IgD-negative memory B cell (primary cell): ENCODE results near the gene ZNF804B. TPM values are rescaled to one million over a fixed set of nuclear protein-coding genes. Genes with fewer than 3 reads are reported as not detected.

Experiments used
- H3K27ac Mint-ChIP-seq, 3 donors: one replicate each; pipeline ENCODE4 v1.8.0; 2020 to 2022; ENCODE audit warnings: mild to moderate bottlenecking in 3 of 3, mixed read lengths in 3 of 3, moderate library complexity in 1 of 3
- H3K27me3 Mint-ChIP-seq: one replicate; pipeline ENCODE4 v1.8.0; 2021; ENCODE audit warnings: mixed read lengths
- H3K36me3 Mint-ChIP-seq: one replicate; pipeline ENCODE4 v1.8.0; 2020; ENCODE audit warnings: mild to moderate bottlenecking, mixed read lengths
- H3K4me1 Mint-ChIP-seq, 3 donors: one replicate each; pipeline ENCODE4 v1.8.0; 2020 to 2022; ENCODE audit warnings: mixed read lengths in 3 of 3, mild to moderate bottlenecking in 1 of 3
- H3K4me3 Mint-ChIP-seq, 4 donors: one replicate each; pipeline ENCODE4 v1.8.0; 2020 to 2022; ENCODE audit warnings: mild to moderate bottlenecking in 4 of 4, mixed read lengths in 4 of 4, moderate library complexity in 3 of 4
- H3K9me3 Mint-ChIP-seq, 3 donors: one replicate each; pipeline ENCODE4 v1.8.0; 2020 to 2021; ENCODE audit warnings: mixed read lengths in 3 of 3, mild to moderate bottlenecking in 1 of 3
- polyA plus RNA-seq: library from polyadenylated mRNA; unstranded; fragments of 300-500 nt; fragmentation: Illumina TruSeq; gene quantifications from one replicate; pipeline ENCODE4 v1.2.3, GENCODE V29; 2021

ZNF804B gene
- polyA plus RNA-seq: not detected

GRCh38 chr7:88759230-88760135 is at the start of gene ZNF804B:
TSS of gene ZNF804B (plus strand) at chr7:88759700. CDS start at chr7:88759977, 277 bp downstream.
- H3K27me3 Mint-ChIP-seq: peaks cover 18% of the 10 kb centered on the region
- peaks cover 0 to 2% (median 0%) of the 10 kb centered on the region in 3 donors for H3K4me1 Mint-ChIP-seq
- H3K36me3 Mint-ChIP-seq: no peaks in the 10 kb centered on the region
- no peaks in the 10 kb centered on the region for H3K9me3 Mint-ChIP-seq
- H3K27ac Mint-ChIP-seq: no peak within 1 kb of the TSS
- H3K4me3 Mint-ChIP-seq: peak within 1 kb of the TSS in 1 of 4 donors; percentile 60

- Mint-ChIP-seq H3K9me3 (peaks cover 0 to 2% (median 0%) of the 10 kb centered on the region in 3 donors), H3K4me3 (no peak overlapping the region), H3K4me1 (no peaks in the 10 kb centered on the region), H3K27ac (no peak overlapping the region), H3K27me3 (no peaks in the 10 kb centered on the region), H3K36me3 (no peaks in the 10 kb centered on the region)
Measured at GRCh38 chr7:88735920-88736319, 23.6 kb upstream of the ZNF804B start.

- Mint-ChIP-seq H3K4me1 (no peaks in the 10 kb centered on the region), H3K27me3 (no peaks in the 10 kb centered on the region), H3K9me3 (peaks cover 0 to 2% (median 0%) of the 10 kb centered on the region in 3 donors), H3K27ac (no peak overlapping the region), H3K4me3 (no peak overlapping the region), H3K36me3 (no peaks in the 10 kb centered on the region)
Measured at GRCh38 chr7:88737632-88738031, 21.9 kb upstream of the ZNF804B start.

GRCh38 chr7:88746126-88746525 is 13.4 kb upstream of the ZNF804B start:
- no peaks in the 10 kb centered on the region for H3K27me3 Mint-ChIP-seq
- H3K4me1 Mint-ChIP-seq: no peaks in the 10 kb centered on the region
- H3K4me3 Mint-ChIP-seq: no peak overlapping the region
- H3K36me3 Mint-ChIP-seq: no peaks in the 10 kb centered on the region
- no peak overlapping the region for H3K27ac Mint-ChIP-seq
- H3K9me3 Mint-ChIP-seq: no peaks in the 10 kb centered on the region

- H3K4me1 Mint-ChIP-seq: peaks cover 0 to 2% (median 0%) of the 10 kb centered on the region in 3 donors
- H3K27me3 Mint-ChIP-seq: peaks cover 17% of the 10 kb centered on the region
- peaks cover 2 to 7% (median 4%) of the 10 kb centered on the region in 3 donors for H3K9me3 Mint-ChIP-seq
- no peaks in the 10 kb centered on the region for H3K36me3 Mint-ChIP-seq
- no peak overlapping the region for H3K4me3 Mint-ChIP-seq
- no peak overlapping the region for H3K27ac Mint-ChIP-seq
Measured at GRCh38 chr7:88756802-88757201, 2.7 kb upstream of the ZNF804B start.

GRCh38 chr7:88757371-88757770 is 2.1 kb upstream of the ZNF804B start:
- no peak overlapping the region for H3K4me3 Mint-ChIP-seq
- H3K27me3 Mint-ChIP-seq: peaks cover 18% of the 10 kb centered on the region
- peaks cover 0 to 2% (median 0%) of the 10 kb centered on the region in 3 donors for H3K4me1 Mint-ChIP-seq
- H3K27ac Mint-ChIP-seq: no peak overlapping the region
- no peaks in the 10 kb centered on the region for H3K36me3 Mint-ChIP-seq
- peaks cover 2% of the 10 kb centered on the region in 3 donors for H3K9me3 Mint-ChIP-seq

GRCh38 chr7:88758381-88759229 is 895 bp upstream of the ZNF804B start:
- H3K4me3 Mint-ChIP-seq: peak overlapping the region in 1 of 4 donors; percentile 60
- H3K27me3 Mint-ChIP-seq: peaks cover 18% of the 10 kb centered on the region
- peaks cover 0 to 2% (median 0%) of the 10 kb centered on the region in 3 donors for H3K4me1 Mint-ChIP-seq
- H3K9me3 Mint-ChIP-seq: peaks cover 0 to 2% (median 0%) of the 10 kb centered on the region in 3 donors
- H3K36me3 Mint-ChIP-seq: no peaks in the 10 kb centered on the region
- H3K27ac Mint-ChIP-seq: no peak overlapping the region

- Mint-ChIP-seq H3K36me3 (no peaks in the 10 kb centered on the region), H3K4me1 (peaks cover 0 to 2% (median 0%) of the 10 kb centered on the region in 3 donors), H3K27ac (no peak overlapping the region), H3K9me3 (no peaks in the 10 kb centered on the region), H3K4me3 (no peak overlapping the region), H3K27me3 (peaks cover 18% of the 10 kb centered on the region)
Measured at GRCh38 chr7:88760136-88760515, 626 bp downstream of the ZNF804B start.

- Mint-ChIP-seq H3K9me3 (no peaks in the 10 kb centered on the region), H3K4me3 (no peak overlapping the region), H3K4me1 (peaks cover 0 to 2% (median 0%) of the 10 kb centered on the region in 3 donors), H3K27me3 (peaks cover 18% of the 10 kb centered on the region), H3K36me3 (no peaks in the 10 kb centered on the region), H3K27ac (no peak overlapping the region)
Measured at GRCh38 chr7:88761779-88762178, 2.3 kb downstream of the ZNF804B start.

GRCh38 chr7:88771417-88771816 is 11.9 kb downstream of the ZNF804B start:
- Mint-ChIP-seq H3K4me1 (no peaks in the 10 kb centered on the region), H3K36me3 (no peaks in the 10 kb centered on the region), H3K9me3 (no peaks in the 10 kb centered on the region), H3K27ac (no peak overlapping the region), H3K27me3 (no peaks in the 10 kb centered on the region), H3K4me3 (no peak overlapping the region)

- Mint-ChIP-seq H3K9me3 (no peaks in the 10 kb centered on the region), H3K4me1 (no peaks in the 10 kb centered on the region), H3K36me3 (no peaks in the 10 kb centered on the region), H3K27ac (no peak overlapping the region), H3K4me3 (no peak overlapping the region), H3K27me3 (no peaks in the 10 kb centered on the region)
Measured at GRCh38 chr7:88772776-88773175, 13.3 kb downstream of the ZNF804B start.

- no peak overlapping the region for H3K4me3 Mint-ChIP-seq
- H3K4me1 Mint-ChIP-seq: no peaks in the 10 kb centered on the region
- H3K9me3 Mint-ChIP-seq: no peaks in the 10 kb centered on the region
- no peak overlapping the region for H3K27ac Mint-ChIP-seq
- H3K36me3 Mint-ChIP-seq: no peaks in the 10 kb centered on the region
- H3K27me3 Mint-ChIP-seq: no peaks in the 10 kb centered on the region
Measured at GRCh38 chr7:88775838-88776237, 16.3 kb downstream of the ZNF804B start.

- no peak overlapping the region for H3K4me3 Mint-ChIP-seq
- H3K4me1 Mint-ChIP-seq: no peaks in the 10 kb centered on the region
- H3K36me3 Mint-ChIP-seq: no peaks in the 10 kb centered on the region
- no peak overlapping the region for H3K27ac Mint-ChIP-seq
- no peaks in the 10 kb centered on the region for H3K9me3 Mint-ChIP-seq
- H3K27me3 Mint-ChIP-seq: no peaks in the 10 kb centered on the region
Measured at GRCh38 chr7:88787777-88788176, 28.3 kb downstream of the ZNF804B start.

- no peak overlapping the region for H3K27ac Mint-ChIP-seq
- H3K4me3 Mint-ChIP-seq: no peak overlapping the region
- no peaks in the 10 kb centered on the region for H3K36me3 Mint-ChIP-seq
- H3K4me1 Mint-ChIP-seq: no peaks in the 10 kb centered on the region
- no peaks in the 10 kb centered on the region for H3K27me3 Mint-ChIP-seq
- H3K9me3 Mint-ChIP-seq: no peaks in the 10 kb centered on the region
Measured at GRCh38 chr7:88789480-88790064, 30.1 kb downstream of the ZNF804B start.

GRCh38 chr7:88791891-88792290 is 32.4 kb downstream of the ZNF804B start:
- no peaks in the 10 kb centered on the region for H3K36me3 Mint-ChIP-seq
- no peak overlapping the region for H3K27ac Mint-ChIP-seq
- H3K9me3 Mint-ChIP-seq: no peaks in the 10 kb centered on the region
- no peaks in the 10 kb centered on the region for H3K27me3 Mint-ChIP-seq
- H3K4me1 Mint-ChIP-seq: no peaks in the 10 kb centered on the region
- no peak overlapping the region for H3K4me3 Mint-ChIP-seq
